Stimulated activated CD4-positive, alpha-beta T cell treated with anti-CD3 and anti-CD28 coated beads, TNF-alpha, amount 100 ng/mL, for 1 hour (primary cell): ENCODE data around the gene ELP5.
A peak's percentile ranks its signal among the peaks of the same experiment; 100 is the strongest.
"Not testable (repeated sequence)": the region's sequence is repeated elsewhere in the genome, so short reads cannot be mapped to it uniquely, and the experiment has no call there.

Experiments
- DNase-seq, 3 donors: peaks; one replicate each; pipeline ENCODE4 v3.0.0-alpha.2; 2020; ENCODE audit warnings: low read depth in 3 of 3, low spot score in 1 of 3

ELP5 gene

GRCh38 chr17:7235693-7236665, 16.0 kb upstream of the ELP5 start:
- DNase-seq, result no peak

- DNase-seq, result no peak
Measured at GRCh38 chr17:7236808-7237207, 15.2 kb upstream of the ELP5 start.

- no peak for DNase-seq
Measured at GRCh38 chr17:7237266-7237760, 14.7 kb upstream of the ELP5 start.

GRCh38 chr17:7237761-7238419, 14.1 kb upstream of the ELP5 start:
- DNase-seq, result peak; percentile 54 to 79 (median 71)

- no peak for DNase-seq
Measured at GRCh38 chr17:7238420-7239090, 13.5 kb upstream of the ELP5 start.

- peak; percentile 95 to 97 (median 97) for DNase-seq
Measured at GRCh38 chr17:7239091-7240027, 12.7 kb upstream of the ELP5 start, which contains the start of gene PHF23. TSS of gene PHF23 (minus strand) at chr17:7239457. CDS start at chr17:7239279, 178 bp downstream.

GRCh38 chr17:7240375-7240774, 11.6 kb upstream of the ELP5 start:
- no peak for DNase-seq

GRCh38 chr17:7241090-7241733, 10.8 kb upstream of the ELP5 start:
- DNase-seq, result no peak

- peak; percentile 79 to 94 (median 92) for DNase-seq
Measured at GRCh38 chr17:7241783-7242716, 10.0 kb upstream of the ELP5 start, which contains the start of gene GABARAP. TSS of gene GABARAP (minus strand) at chr17:7242449. CDS start at chr17:7242330, 119 bp downstream.

- DNase-seq, result peak; percentile 81 to 85 (median 84)
Measured at GRCh38 chr17:7242717-7243452, 9.1 kb upstream of the ELP5 start.

GRCh38 chr17:7243453-7243729, 8.6 kb upstream of the ELP5 start:
- DNase-seq, result no peak

- not testable (repeated sequence) for DNase-seq
Measured at GRCh38 chr17:7243838-7244237, 8.2 kb upstream of the ELP5 start.

GRCh38 chr17:7246779-7247178, 5.2 kb upstream of the ELP5 start:
- no peak for DNase-seq

GRCh38 chr17:7248796-7249195, 3.2 kb upstream of the ELP5 start:
- DNase-seq, result no peak

- no peak for DNase-seq
Measured at GRCh38 chr17:7249214-7249613, 2.8 kb upstream of the ELP5 start.

- DNase-seq, result no peak
Measured at GRCh38 chr17:7249830-7250229, 2.2 kb upstream of the ELP5 start.

- no peak for DNase-seq
Measured at GRCh38 chr17:7250695-7251627, 1.1 kb upstream of the ELP5 start.
